HCT116 (cell line): ENCODE measurements around the gene SPAM1. TPM values are rescaled to one million over a fixed set of nuclear protein-coding genes. Genes with fewer than 3 reads are reported as not detected.

Experiments used
- ATAC-seq: fragments of 200-7000 bp; cut with Tn5 transposase; 2 replicates; pipeline ENCODE4 v1.9.1; 2020; ENCODE audit warnings: mild to moderate bottlenecking, moderate library complexity
- BruUV-seq: library from RNA; stranded (reverse); fragments of 400-500 nt; replicated peaks from 2 replicates; lab custom pipeline; 2021; lab: Mats Ljungman, UMichigan
- CTCF ChIA-PET: fragments of 300-600 bp; sonication (Branson Sonifier 250); formaldehyde crosslinking; loops from one replicate; lab custom pipeline; 2021; ENCODE audit warnings: antibody characterized with exemption; lab: Charles Lee
- POLR2A ChIA-PET: fragments of 300-600, 350-600 bp; sonication (Branson Sonifier 250); formaldehyde crosslinking; loops from one replicate; lab custom pipeline; 2021; ENCODE audit warnings: antibody characterized with exemption; lab: Charles Lee
- RAD21 ChIA-PET, 2 experiments: fragments of 300-600 bp; sonication (Branson Sonifier 250); formaldehyde crosslinking; loops; one replicate each; lab custom pipeline; 2023; ENCODE audit warnings: low total read pairs in 2 of 2; ENCODE audit not compliant: uncharacterized antibody in 2 of 2, unreplicated experiment in 2 of 2, low non-redundant PET in 1 of 2; lab: Charles Lee
- DNase-seq: peaks from one replicate; pipeline ENCODE4 v3.0.0-alpha.2; 2010; ENCODE audit warnings: low read depth, low spot score
- H2AFZ ChIP-seq: fragments of 200-600 bp; shearing (Covaris generic), sonication (generic); 2 replicates; pipeline ENCODE4 v1.6.1; 2017; ENCODE audit warnings: low read depth, mixed run types, mixed read lengths, antibody characterized with exemption, low read length; ENCODE audit not compliant: poor library complexity, severe bottlenecking
- H3K27ac ChIP-seq: 2 replicates; pipeline ENCODE4 v1.5.1; 2012; ENCODE audit warnings: low read depth, low read length
- H3K27me3 ChIP-seq: fragments of 200-600 bp; sonication (generic); 2 replicates; pipeline ENCODE4 v1.6.1; 2016; ENCODE audit warnings: mixed run types, low read length, mixed read lengths; ENCODE audit not compliant: insufficient read depth
- H3K36me3 ChIP-seq, 2 experiments: fragments of 200-500 bp in 1 of 2; fragments of 200-600 bp in 1 of 2; sonication (Bioruptor generic) in 1 of 2; sonication (generic) in 1 of 2; 2 replicates each; pipeline versions ENCODE4 v1.5.1 to v1.6.1; 2014 to 2016; ENCODE audit warnings: low read length in 2 of 2, inconsistent platforms in 1 of 2, mixed read lengths in 1 of 2, mixed run types in 1 of 2; ENCODE audit not compliant: insufficient read depth in 2 of 2, control insufficient read depth in 1 of 2
- H3K4me1 ChIP-seq, 2 experiments: fragments of 200-600 bp in 1 of 2; sonication (generic) in 1 of 2; 2 replicates each; pipeline versions ENCODE4 v1.5.1 to v1.6.1; 2012 to 2017; ENCODE audit warnings: low read length in 2 of 2, inconsistent platforms in 1 of 2, mild to moderate bottlenecking in 1 of 2, mixed read lengths in 1 of 2, mixed run types in 1 of 2, moderate library complexity in 1 of 2; ENCODE audit not compliant: insufficient read depth in 2 of 2, control insufficient read depth in 1 of 2
- H3K4me2 ChIP-seq: fragments of 200-600 bp; sonication (generic); 2 replicates; pipeline ENCODE4 v1.6.1; 2017; ENCODE audit warnings: mixed run types, low read length, mixed read lengths
- H3K4me3 ChIP-seq, 2 experiments: fragments of 200-600 bp in 1 of 2; sonication (generic) in 1 of 2; replicated peaks in 1 of 2; 2 replicates each; pipeline ENCODE4 v1.5.1; 2011 to 2016; ENCODE audit warnings: low read length in 2 of 2, control low read depth in 1 of 2, low read depth in 1 of 2, mild to moderate bottlenecking in 1 of 2, mixed read lengths in 1 of 2, mixed run types in 1 of 2
- H3K79me2 ChIP-seq: fragments of 200-600 bp; sonication (generic); 2 replicates; pipeline ENCODE4 v1.6.1; 2017; ENCODE audit warnings: mild to moderate bottlenecking, mixed run types, low read length, moderate library complexity, mixed read lengths; ENCODE audit not compliant: insufficient read depth
- H3K9ac ChIP-seq: fragments of 200-600 bp; sonication (generic); 2 replicates; pipeline ENCODE4 v1.6.1; 2016; ENCODE audit warnings: low read length, mixed read lengths
- H3K9me2 ChIP-seq: fragments of 200-600 bp; sonication (generic), shearing (Covaris generic); 2 replicates; pipeline ENCODE4 v1.6.1; 2017; ENCODE audit warnings: mixed run types, mild to moderate bottlenecking, moderate library complexity; ENCODE audit not compliant: insufficient read depth
- H3K9me3 ChIP-seq, 2 experiments: fragments of 200-500 bp in 1 of 2; fragments of 200-600 bp in 1 of 2; sonication (Bioruptor generic) in 1 of 2; sonication (generic) in 1 of 2; 2 replicates each; pipeline ENCODE4 v1.6.1; 2014 to 2017; ENCODE audit warnings: low read length in 2 of 2, mixed read lengths in 2 of 2, inconsistent platforms in 1 of 2, low read depth in 1 of 2, mild to moderate bottlenecking in 1 of 2, mixed run types in 1 of 2, moderate library complexity in 1 of 2; ENCODE audit not compliant: control insufficient read depth in 1 of 2, insufficient read depth in 1 of 2
- H4K20me1 ChIP-seq: fragments of 200-600 bp; sonication (generic), shearing (Covaris generic); 2 replicates; pipeline ENCODE4 v1.6.1; 2017; ENCODE audit warnings: mixed run types, mild to moderate bottlenecking, moderate library complexity; ENCODE audit not compliant: insufficient read depth
- EGR1 ChIP-seq: IDR thresholded peaks from 2 replicates; pipeline ENCODE4 v1.6.1; 2012; ENCODE audit warnings: low read depth
- EZH2phosphoT487 ChIP-seq: fragments of 200-600 bp; IDR thresholded peaks from 2 replicates; pipeline ENCODE4 v1.6.1; 2018; ENCODE audit warnings: antibody characterized with exemption, borderline replicate concordance
- JUND ChIP-seq: IDR thresholded peaks from 2 replicates; pipeline ENCODE4 v1.6.1; 2012
- POLR2AphosphoS5 ChIP-seq: IDR thresholded peaks from 2 replicates; pipeline ENCODE4 v1.6.1; 2011; ENCODE audit warnings: mild to moderate bottlenecking, low read depth, low read length, moderate library complexity
- SIN3A ChIP-seq: IDR thresholded peaks from 2 replicates; pipeline ENCODE4 v1.6.1; 2012; ENCODE audit warnings: low read depth
- SRF ChIP-seq: IDR thresholded peaks from 2 replicates; pipeline ENCODE4 v1.6.1; 2012; ENCODE audit warnings: low read depth
- intact Hi-C: fragments of 100-400 bp; cut with micrococcal nuclease; formaldehyde crosslinking; loops from 2 replicates; pipeline ENCODE4 v1.10.0; 2022
- total RNA-seq: library from RNA; stranded (reverse); gene quantifications from one replicate; pipeline ENCODE4 v1.2.1, GENCODE V29; 2021; ENCODE audit not compliant: unreplicated experiment

SPAM1 gene
- total RNA-seq, 1 experiment from 2014 or later: not detected

GRCh38 chr7:123995617-123996326 is 70.7 kb downstream of the SPAM1 start:
- Histone ChIP-seq H3K27me3 (no peaks in the 10 kb centered on the region), H3K4me3 (no peak overlapping the region), H2AFZ (no peak overlapping the region), H3K9ac (no peak overlapping the region), H3K27ac (no peak overlapping the region), H3K9me3 (no peaks in the 10 kb centered on the region), H3K79me2 (no peaks in the 10 kb centered on the region), H4K20me1 (no peaks in the 10 kb centered on the region), H3K4me1 (no peaks in the 10 kb centered on the region), H3K9me2 (no peaks in the 10 kb centered on the region), H3K36me3 (no peaks in the 10 kb centered on the region), H3K4me2 (no peak overlapping the region)
- intact Hi-C loops: no loop called here
- no TSS peak for BruUV-seq
- no peak for TF ChIP-seq SRF
- ChIA-PET POLR2A (no interaction called here), RAD21 (no interaction called here), CTCF (no interaction called here)
- no peak for ATAC-seq
- no peak for DNase-seq

- Histone ChIP-seq H3K4me3 (no peak overlapping the region), H4K20me1 (no peaks in the 10 kb centered on the region), H3K4me2 (no peak overlapping the region), H3K27me3 (no peaks in the 10 kb centered on the region), H3K79me2 (no peaks in the 10 kb centered on the region), H3K4me1 (no peaks in the 10 kb centered on the region), H2AFZ (no peak overlapping the region), H3K27ac (no peak overlapping the region), H3K36me3 (no peaks in the 10 kb centered on the region), H3K9me2 (no peaks in the 10 kb centered on the region), H3K9me3 (no peaks in the 10 kb centered on the region), H3K9ac (no peak overlapping the region)
- CTCF ChIA-PET: no interaction called here
- TF ChIP-seq SRF (no peak), EZH2phosphoT487 (no peak), JUND (no peak), POLR2AphosphoS5 (no peak), SIN3A (no peak), EGR1 (no peak)
- BruUV-seq: no TSS peak
- RAD21 ChIA-PET: no interaction called here
- DNase-seq (no peak), ATAC-seq (no peak)
- intact Hi-C loops: no loop called here
- POLR2A ChIA-PET: no interaction called here
Observed at GRCh38 chr7:123996327-123996625, 71.2 kb downstream of the SPAM1 start.
